ENCODE data around the gene DTYMK. TPM values are rescaled to one million over a fixed set of nuclear protein-coding genes. Genes with fewer than 3 reads are reported as not detected.

The DTYMK gene
- polyA plus RNA-seq, 1 donor = 25.5 TPM

DNA sequence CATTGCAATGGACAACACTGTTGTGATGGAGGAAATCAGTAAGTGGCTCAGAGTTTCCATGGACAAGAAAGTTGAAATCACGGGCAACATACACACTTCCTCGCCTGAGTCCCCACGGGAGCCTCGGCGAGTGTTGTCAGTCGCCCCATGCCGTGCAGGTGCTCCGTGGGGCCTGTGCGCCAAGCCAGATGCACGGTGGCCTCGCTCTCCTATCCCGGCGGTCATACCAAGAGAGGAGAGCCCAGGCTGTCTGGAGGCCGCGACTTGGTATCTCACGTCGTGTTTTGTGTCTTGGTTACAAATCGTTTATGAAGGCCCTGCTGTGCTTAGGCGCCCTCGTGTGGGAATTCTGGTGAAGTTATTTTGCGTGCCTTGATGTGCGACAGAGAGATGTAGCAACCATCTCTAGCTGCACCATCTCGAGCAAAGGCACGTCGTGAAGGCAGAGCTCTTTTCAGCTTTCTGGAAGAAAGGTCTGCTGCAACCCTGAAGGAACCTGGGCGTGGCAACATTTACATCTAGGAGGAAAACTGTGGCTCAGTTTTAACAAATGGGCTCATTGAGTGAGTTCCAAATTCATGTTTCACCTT lies 27.4 kb downstream of the DTYMK start:
- no peaks in the 10 kb centered on the region for H3K9me3 ChIP-seq (ENCODE audit: control insufficient read depth, low read depth, low read length)
- peak; percentile 53 to 58 for DNase-seq
- H3K27ac ChIP-seq (ENCODE audit: low read length) = no peak overlapping the region
- H3K27me3 ChIP-seq (ENCODE audit: control insufficient read depth, insufficient read depth, low read length) = no peaks in the 10 kb centered on the region
- H3K36me3 ChIP-seq (ENCODE audit: control insufficient read depth, insufficient read depth, low read length) = peaks cover 61% of the 10 kb centered on the region
- no peak overlapping the region for H3K4me3 ChIP-seq (ENCODE audit: low read length)
- H3K4me1 ChIP-seq (ENCODE audit: control insufficient read depth, insufficient read depth, low read length) = no peaks in the 10 kb centered on the region
- WGBS (ENCODE audit: insufficient coverage, low lambda C conversion rate) = no CpG with 5 or more reads among the region's 26 CpGs

DNA sequence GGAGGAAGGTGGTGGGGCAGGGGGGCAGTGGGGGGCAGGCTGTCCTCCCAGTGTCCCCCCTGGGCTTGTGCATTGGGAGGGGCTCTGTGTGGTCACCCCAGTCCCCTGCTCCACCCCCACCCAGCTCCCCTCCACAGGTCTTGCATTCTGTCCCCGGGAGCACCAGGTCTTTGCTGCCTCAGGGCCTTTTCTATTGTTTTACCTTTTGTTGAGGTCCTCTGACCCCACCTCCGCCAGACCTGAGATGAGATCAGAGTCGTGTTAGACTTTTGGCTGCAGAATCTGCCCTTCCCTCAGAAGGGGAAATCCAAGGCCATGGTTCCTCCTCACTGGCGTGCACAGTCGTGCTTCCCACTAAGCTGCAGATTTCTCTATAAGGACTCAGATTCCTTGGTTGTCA lies 28.3 kb downstream of the DTYMK start:
- no peak for DNase-seq
- WGBS (ENCODE audit: insufficient coverage, low lambda C conversion rate) = no CpG with 5 or more reads among the region's 5 CpGs
- H3K27me3 ChIP-seq (ENCODE audit: control insufficient read depth, insufficient read depth, low read length) = no peaks in the 10 kb centered on the region
- no peak overlapping the region for H3K27ac ChIP-seq (ENCODE audit: low read length)
- no peaks in the 10 kb centered on the region for H3K9me3 ChIP-seq (ENCODE audit: control insufficient read depth, low read depth, low read length)
- no peaks in the 10 kb centered on the region for H3K4me1 ChIP-seq (ENCODE audit: control insufficient read depth, insufficient read depth, low read length)
- peaks cover 66% of the 10 kb centered on the region for H3K36me3 ChIP-seq (ENCODE audit: control insufficient read depth, insufficient read depth, low read length)
- no peak overlapping the region for H3K4me3 ChIP-seq (ENCODE audit: low read length)

DNA sequence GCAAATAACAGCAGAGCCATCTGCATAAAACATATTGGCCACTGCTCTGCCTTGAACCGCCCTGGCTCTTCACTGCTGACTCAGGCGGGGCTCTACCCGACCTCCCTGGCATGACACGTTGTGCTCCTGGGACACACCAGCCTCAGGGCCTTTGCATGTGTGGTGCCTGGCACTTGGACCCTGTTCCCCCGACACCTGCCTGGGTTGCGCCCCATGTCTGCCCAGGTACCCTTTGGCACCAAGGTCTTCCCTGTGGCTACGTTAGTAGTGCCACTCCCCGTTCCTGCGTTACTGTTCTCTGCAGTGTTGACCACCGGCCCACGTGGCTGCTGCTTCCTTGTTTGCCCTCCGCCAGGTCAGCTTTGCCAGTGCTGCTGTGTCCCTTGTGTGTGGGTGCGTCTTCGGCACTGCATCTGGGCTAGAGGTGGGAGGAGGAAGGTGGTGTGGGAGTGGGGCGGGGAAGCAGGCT lies 28.8 kb downstream of the DTYMK start:
- Histone ChIP-seq H3K9me3 (ENCODE audit: control insufficient read depth, low read depth, low read length) (no peaks in the 10 kb centered on the region), H3K4me3 (ENCODE audit: low read length) (no peak overlapping the region), H3K36me3 (ENCODE audit: control insufficient read depth, insufficient read depth, low read length) (peaks cover 71% of the 10 kb centered on the region), H3K27ac (ENCODE audit: low read length) (no peak overlapping the region), H3K27me3 (ENCODE audit: control insufficient read depth, insufficient read depth, low read length) (no peaks in the 10 kb centered on the region), H3K4me1 (ENCODE audit: control insufficient read depth, insufficient read depth, low read length) (no peaks in the 10 kb centered on the region)
- WGBS (ENCODE audit: insufficient coverage, low lambda C conversion rate) = no CpG with 5 or more reads among the region's 15 CpGs
- DNase-seq = no peak

DNA sequence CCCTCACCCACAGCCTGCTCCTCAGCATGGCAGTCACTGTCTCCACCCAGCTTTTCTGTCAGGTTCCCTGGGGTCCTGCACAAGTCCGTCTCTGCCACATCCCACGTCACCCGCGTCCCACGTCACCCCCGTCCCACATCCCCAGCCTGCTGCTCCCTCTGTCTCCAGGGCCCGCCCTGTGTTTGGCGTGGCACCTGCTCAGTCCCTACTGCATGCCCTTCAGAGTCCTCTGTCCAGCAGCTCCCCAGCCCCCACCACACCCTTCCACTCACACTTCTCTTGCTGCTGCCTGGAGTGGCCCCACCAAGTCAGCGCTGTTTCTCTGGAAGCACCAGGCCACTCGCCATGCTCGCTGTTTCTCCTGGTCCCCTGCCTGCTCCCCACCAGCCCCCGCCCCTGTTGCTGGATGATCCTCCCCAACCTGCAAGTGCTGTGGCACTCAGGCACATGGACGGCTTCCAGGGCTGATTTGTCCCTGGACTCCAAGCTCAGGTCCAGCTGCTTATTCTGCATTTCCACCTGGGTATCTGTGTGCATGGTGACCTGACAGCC lies 30.3 kb downstream of the DTYMK start:
- peaks cover 81% of the 10 kb centered on the region for H3K36me3 ChIP-seq (ENCODE audit: control insufficient read depth, insufficient read depth, low read length)
- H3K4me3 ChIP-seq (ENCODE audit: low read length) = no peak overlapping the region
- H3K27me3 ChIP-seq (ENCODE audit: control insufficient read depth, insufficient read depth, low read length) = no peaks in the 10 kb centered on the region
- DNase-seq = no peak
- no peaks in the 10 kb centered on the region for H3K9me3 ChIP-seq (ENCODE audit: control insufficient read depth, low read depth, low read length)
- no peaks in the 10 kb centered on the region for H3K4me1 ChIP-seq (ENCODE audit: control insufficient read depth, insufficient read depth, low read length)
- no peak overlapping the region for H3K27ac ChIP-seq (ENCODE audit: low read length)
- no CpG with 5 or more reads among the region's 13 CpGs for WGBS (ENCODE audit: insufficient coverage, low lambda C conversion rate)

DNA sequence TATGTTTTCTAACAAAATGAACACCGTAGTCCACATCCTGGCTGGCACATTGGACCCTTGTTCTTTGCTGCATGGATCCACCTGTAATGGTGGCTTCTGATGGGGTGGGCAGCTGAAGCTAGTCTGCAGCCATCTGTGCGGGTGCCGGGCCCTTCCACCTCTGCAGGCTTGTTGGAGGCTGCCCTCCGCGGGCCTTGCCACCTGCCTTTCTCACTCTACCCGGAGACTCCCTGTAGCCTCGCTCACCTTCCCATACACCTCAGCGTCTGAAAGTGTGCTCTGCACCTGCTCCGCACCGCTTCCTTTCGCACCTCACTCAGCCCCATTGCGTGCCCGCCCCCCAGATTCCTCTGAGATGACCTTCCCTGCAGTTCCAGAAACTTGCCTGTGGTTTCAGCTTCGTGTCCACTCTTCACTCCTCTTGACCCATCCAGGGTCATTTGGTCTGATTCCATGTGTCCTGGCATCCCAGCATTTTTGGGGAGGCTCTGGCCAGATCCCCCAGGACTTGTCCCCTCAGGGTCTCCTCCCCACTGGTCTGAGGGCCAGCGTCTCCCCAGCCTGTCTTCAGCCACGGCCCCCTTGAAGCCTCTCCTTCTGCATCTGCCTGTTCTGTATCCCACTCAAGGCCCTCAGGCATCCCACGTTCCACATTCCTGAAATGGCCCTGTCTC lies 31.0 kb downstream of the DTYMK start:
- WGBS (ENCODE audit: insufficient coverage, low lambda C conversion rate) = 89% methylated on average over 3 of the region's 17 CpGs
- Histone ChIP-seq H3K36me3 (ENCODE audit: control insufficient read depth, insufficient read depth, low read length) (peaks cover 79% of the 10 kb centered on the region), H3K9me3 (ENCODE audit: control insufficient read depth, low read depth, low read length) (no peaks in the 10 kb centered on the region)

DNA sequence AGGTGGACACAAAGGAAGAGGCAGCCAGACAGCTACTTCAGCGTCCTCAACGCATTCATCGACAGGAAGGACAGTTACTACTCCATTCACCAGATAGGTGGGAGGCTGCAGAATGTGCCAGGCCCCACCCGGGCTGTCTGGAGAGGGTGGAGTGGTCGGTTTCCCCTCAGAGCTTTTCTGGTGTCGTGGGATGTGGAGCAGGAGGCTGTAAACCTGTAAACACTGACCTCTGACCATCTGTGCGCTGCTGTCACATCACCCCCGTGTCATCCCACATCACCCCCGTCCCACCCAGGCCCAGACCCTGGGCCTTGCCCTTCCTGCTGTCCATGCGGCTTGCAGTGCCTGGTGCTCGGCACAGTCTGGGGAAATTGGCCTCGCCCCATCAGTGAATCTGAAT lies 32.1 kb downstream of the DTYMK start:
- H3K9me3 ChIP-seq (ENCODE audit: control insufficient read depth, low read depth, low read length) = no peaks in the 10 kb centered on the region
- peaks cover 70% of the 10 kb centered on the region for H3K36me3 ChIP-seq (ENCODE audit: control insufficient read depth, insufficient read depth, low read length)
- H3K4me1 ChIP-seq (ENCODE audit: control insufficient read depth, insufficient read depth, low read length) = no peaks in the 10 kb centered on the region
- WGBS (ENCODE audit: insufficient coverage, low lambda C conversion rate) = no CpG with 5 or more reads among the region's 12 CpGs
- no peaks in the 10 kb centered on the region for H3K27me3 ChIP-seq (ENCODE audit: control insufficient read depth, insufficient read depth, low read length)
- no peak overlapping the region for H3K4me3 ChIP-seq (ENCODE audit: low read length)
- no peak for DNase-seq
- no peak overlapping the region for H3K27ac ChIP-seq (ENCODE audit: low read length)

More for the DNA sequence above, 31.0 kb downstream of the DTYMK start:
- Histone ChIP-seq H3K27ac (ENCODE audit: low read length) (no peak overlapping the region), H3K4me3 (ENCODE audit: low read length) (no peak overlapping the region), H3K4me1 (ENCODE audit: control insufficient read depth, insufficient read depth, low read length) (no peaks in the 10 kb centered on the region), H3K27me3 (ENCODE audit: control insufficient read depth, insufficient read depth, low read length) (no peaks in the 10 kb centered on the region)
- DNase-seq = no peak

DNA sequence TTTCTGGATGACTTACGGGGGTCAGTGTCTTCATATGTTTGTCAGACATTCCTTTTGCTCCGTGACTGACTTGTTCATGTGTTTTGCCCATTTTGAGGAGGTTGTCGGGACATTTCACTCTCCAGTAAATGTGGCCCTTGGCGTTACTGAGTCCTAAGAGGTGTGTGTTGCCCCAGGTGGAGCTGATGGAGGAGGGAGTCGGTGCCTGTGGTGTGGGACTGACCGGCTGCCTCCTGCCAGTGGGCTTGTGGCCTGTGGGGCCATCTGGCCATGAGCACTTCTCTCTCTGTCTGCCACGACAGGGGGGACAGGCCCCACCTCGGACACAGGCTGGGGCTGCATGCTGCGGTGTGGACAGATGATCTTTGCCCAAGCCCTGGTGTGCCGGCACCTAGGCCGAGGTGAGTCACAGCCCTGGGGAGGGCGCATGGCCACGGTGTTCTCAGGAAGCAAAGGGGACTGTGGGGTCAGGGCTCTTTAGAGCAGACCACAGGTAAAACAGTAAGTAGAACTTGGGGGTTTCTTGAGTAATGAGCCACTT lies 33.3 kb downstream of the DTYMK start:
- Histone ChIP-seq H3K4me1 (ENCODE audit: control insufficient read depth, insufficient read depth, low read length) (no peaks in the 10 kb centered on the region), H3K27me3 (ENCODE audit: control insufficient read depth, insufficient read depth, low read length) (no peaks in the 10 kb centered on the region), H3K9me3 (ENCODE audit: control insufficient read depth, low read depth, low read length) (no peaks in the 10 kb centered on the region), H3K4me3 (ENCODE audit: low read length) (no peak overlapping the region), H3K36me3 (ENCODE audit: control insufficient read depth, insufficient read depth, low read length) (peaks cover 59% of the 10 kb centered on the region), H3K27ac (ENCODE audit: low read length) (no peak overlapping the region)
- 93% methylated on average over 3 of the region's 13 CpGs for WGBS (ENCODE audit: insufficient coverage, low lambda C conversion rate)
- DNase-seq = no peak

DNA sequence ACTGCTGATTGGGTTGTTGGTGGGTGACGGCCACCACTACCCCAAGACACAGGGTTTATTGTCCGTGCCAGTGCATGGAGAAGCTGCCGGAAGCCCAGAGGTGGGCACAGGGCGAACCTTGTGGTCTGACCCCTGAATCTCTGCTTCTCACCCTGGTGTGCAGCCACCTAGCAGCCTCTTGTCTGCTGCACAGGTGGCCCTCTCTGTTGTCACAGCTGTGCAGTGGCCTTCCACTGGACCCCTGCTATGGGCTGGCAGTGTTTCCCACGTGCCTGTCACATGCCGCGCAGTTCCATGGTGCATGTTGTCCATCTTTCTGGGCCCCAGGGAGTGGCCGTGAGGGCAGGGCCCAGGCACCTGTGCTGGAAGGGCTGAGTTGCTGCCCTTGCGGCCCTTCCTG lies 33.9 kb downstream of the DTYMK start:
- Histone ChIP-seq H3K4me1 (ENCODE audit: control insufficient read depth, insufficient read depth, low read length) (no peaks in the 10 kb centered on the region), H3K27me3 (ENCODE audit: control insufficient read depth, insufficient read depth, low read length) (no peaks in the 10 kb centered on the region), H3K9me3 (ENCODE audit: control insufficient read depth, low read depth, low read length) (no peaks in the 10 kb centered on the region), H3K36me3 (ENCODE audit: control insufficient read depth, insufficient read depth, low read length) (peaks cover 55% of the 10 kb centered on the region), H3K27ac (ENCODE audit: low read length) (no peak overlapping the region), H3K4me3 (ENCODE audit: low read length) (no peak overlapping the region)
- no peak for DNase-seq
- WGBS (ENCODE audit: insufficient coverage, low lambda C conversion rate) = no CpG with 5 or more reads among the region's 9 CpGs

DNA sequence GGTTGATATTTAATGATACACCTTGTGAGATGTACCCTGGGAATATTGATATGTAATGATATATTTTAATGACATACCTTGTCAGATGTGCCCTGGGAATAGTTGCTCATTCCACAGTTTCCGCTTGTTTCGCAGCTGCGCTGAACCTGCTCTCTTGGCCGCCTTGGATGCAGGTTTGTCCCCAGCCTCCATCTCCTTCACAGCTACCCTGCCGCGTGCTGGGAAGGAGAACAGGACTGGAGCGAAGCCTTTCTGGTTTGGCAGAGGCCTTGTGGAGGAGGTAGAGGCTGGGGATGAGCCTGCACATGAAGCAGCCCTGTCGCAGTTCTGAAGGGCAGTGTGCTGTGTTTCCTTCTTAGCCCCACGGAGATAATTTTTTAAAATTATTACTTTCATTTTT lies 34.5 kb downstream of the DTYMK start:
- Histone ChIP-seq H3K9me3 (ENCODE audit: control insufficient read depth, low read depth, low read length) (no peaks in the 10 kb centered on the region), H3K4me1 (ENCODE audit: control insufficient read depth, insufficient read depth, low read length) (no peaks in the 10 kb centered on the region), H3K27ac (ENCODE audit: low read length) (no peak overlapping the region), H3K4me3 (ENCODE audit: low read length) (no peak overlapping the region), H3K27me3 (ENCODE audit: control insufficient read depth, insufficient read depth, low read length) (no peaks in the 10 kb centered on the region), H3K36me3 (ENCODE audit: control insufficient read depth, insufficient read depth, low read length) (peaks cover 51% of the 10 kb centered on the region)
- WGBS (ENCODE audit: insufficient coverage, low lambda C conversion rate) = no CpG with 5 or more reads among the region's 9 CpGs
- no peak for DNase-seq

DNA sequence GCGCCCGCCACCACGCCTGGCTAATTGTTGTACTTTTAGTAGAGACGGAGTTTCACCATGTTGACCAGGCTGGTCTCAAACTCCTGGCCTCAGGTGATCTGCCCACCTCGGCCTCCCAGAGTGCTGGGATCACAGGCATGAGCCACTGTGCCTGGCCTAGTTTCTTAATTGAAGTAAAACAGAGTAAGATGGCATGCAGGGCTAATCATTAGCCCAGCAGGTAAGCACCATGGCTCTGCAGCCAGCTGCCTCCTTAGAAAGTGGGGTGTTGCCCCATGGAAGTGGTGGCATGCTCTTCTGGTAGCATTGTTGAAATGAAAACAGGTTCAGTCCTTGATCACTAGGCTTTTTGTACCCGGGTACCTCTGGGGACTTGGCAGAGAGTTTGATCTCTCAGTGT lies 36.7 kb downstream of the DTYMK start:
- Histone ChIP-seq H3K4me1 (ENCODE audit: control insufficient read depth, insufficient read depth, low read length) (no peaks in the 10 kb centered on the region), H3K36me3 (ENCODE audit: control insufficient read depth, insufficient read depth, low read length) (peaks cover 44% of the 10 kb centered on the region), H3K9me3 (ENCODE audit: control insufficient read depth, low read depth, low read length) (no peaks in the 10 kb centered on the region), H3K27ac (ENCODE audit: low read length) (no peak overlapping the region), H3K4me3 (ENCODE audit: low read length) (no peak overlapping the region), H3K27me3 (ENCODE audit: control insufficient read depth, insufficient read depth, low read length) (no peaks in the 10 kb centered on the region)
- no CpG with 5 or more reads among the region's 6 CpGs for WGBS (ENCODE audit: insufficient coverage, low lambda C conversion rate)
- DNase-seq = no peak
